Measurements from ENCODE around the gene TXNRD2. TPM values are rescaled to one million over a fixed set of nuclear protein-coding genes. Genes with fewer than 3 reads are reported as not detected.

The TXNRD2 gene
- total RNA-seq, 4 donors from 2014 or later: 8.0 to 11.3 (median 10.4) TPM

DNA sequence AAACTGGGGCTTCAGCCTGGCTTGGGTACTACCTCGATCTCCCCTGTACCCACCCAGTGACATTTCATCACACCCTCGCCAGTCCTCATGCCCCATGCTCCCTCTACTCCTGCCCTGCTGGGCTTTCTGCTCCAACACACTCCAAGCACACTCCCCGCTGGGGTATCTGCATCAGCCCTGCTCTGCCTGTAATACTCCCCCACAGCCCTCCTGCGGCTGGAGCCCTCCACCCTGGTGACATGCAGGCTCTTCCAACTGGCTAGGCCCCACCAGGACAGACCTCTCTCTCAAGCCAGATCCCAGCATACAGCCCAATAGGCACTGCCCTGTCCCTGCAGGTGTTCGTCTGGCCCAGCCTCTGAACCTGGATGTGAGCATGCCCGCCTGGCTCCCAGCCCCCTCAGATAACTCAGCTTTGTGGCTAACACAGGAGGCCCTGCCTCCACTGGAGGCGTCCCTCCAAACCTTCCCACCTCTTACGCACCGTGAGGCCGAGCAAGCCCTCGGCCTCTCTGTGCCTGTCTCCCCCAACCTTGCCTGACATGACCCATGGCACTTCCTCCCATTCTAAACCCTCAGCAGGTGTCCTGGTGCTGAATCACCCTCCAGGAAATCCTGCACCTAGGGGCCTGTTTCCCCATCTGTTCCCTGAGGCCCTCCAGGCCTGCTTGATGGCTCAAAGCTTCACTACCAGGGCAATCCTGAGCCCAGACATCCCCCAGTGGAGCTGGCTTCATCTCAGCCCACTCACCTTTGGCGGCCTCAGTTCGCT is 33.5 kb upstream of the TXNRD2 start:
- TF ChIP-seq POLR2A (IDR thresholded peaks at IDR 0.05): no peak
- TF ChIP-seq, protein P1, sequence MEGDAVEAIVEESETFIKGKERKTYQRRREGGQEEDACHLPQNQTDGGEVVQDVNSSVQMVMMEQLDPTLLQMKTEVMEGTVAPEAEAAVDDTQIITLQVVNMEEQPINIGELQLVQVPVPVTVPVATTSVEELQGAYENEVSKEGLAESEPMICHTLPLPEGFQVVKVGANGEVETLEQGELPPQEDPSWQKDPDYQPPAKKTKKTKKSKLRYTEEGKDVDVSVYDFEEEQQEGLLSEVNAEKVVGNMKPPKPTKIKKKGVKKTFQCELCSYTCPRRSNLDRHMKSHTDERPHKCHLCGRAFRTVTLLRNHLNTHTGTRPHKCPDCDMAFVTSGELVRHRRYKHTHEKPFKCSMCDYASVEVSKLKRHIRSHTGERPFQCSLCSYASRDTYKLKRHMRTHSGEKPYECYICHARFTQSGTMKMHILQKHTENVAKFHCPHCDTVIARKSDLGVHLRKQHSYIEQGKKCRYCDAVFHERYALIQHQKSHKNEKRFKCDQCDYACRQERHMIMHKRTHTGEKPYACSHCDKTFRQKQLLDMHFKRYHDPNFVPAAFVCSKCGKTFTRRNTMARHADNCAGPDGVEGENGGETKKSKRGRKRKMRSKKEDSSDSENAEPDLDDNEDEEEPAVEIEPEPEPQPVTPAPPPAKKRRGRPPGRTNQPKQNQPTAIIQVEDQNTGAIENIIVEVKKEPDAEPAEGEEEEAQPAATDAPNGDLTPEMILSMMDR (IDR thresholded peaks at IDR 0.05): no peak
- Histone ChIP-seq H3K4me3 (no peak overlapping the region), H3K27me3 (no peaks in the 10 kb centered on the region), H3K36me3 (peaks cover 0 to 53% (median 0%) of the 10 kb centered on the region in 3 donors), H3K9me3 (no peaks in the 10 kb centered on the region), H3K4me1 (peaks cover 0 to 42% (median 3%) of the 10 kb centered on the region in 3 donors), H3K27ac (no peak overlapping the region)
- no peak for DNase-seq
- WGBS, 2 donors: 69 to 70% methylated on average over 11 to 12 of the region's 13 CpGs
- intact Hi-C loops (cut with DNase I): loop anchor here (10.0 kb wide), 1 partner anchor 140 kb away; the partner anchor contains the start of genes RANBP1 and TRMT2A

- Histone ChIP-seq H3K27me3 (no peaks in the 10 kb centered on the region), H3K36me3 (peaks cover 0 to 53% (median 0%) of the 10 kb centered on the region in 3 donors), H3K9me3 (no peaks in the 10 kb centered on the region), H3K4me3 (no peak overlapping the region), H3K4me1 (peaks cover 0 to 44% (median 3%) of the 10 kb centered on the region in 3 donors), H3K27ac (no peak overlapping the region)
- no peak for DNase-seq
- 40 to 59% methylated on average over 1 to 2 of the region's 11 CpGs for WGBS, 2 donors
- intact Hi-C loops (cut with DNase I): loop anchor here (10.0 kb wide), 1 partner anchor 140 kb away; the partner anchor contains the start of genes RANBP1 and TRMT2A
- TF ChIP-seq POLR2A (IDR thresholded peaks at IDR 0.05): no peak
- TF ChIP-seq, protein P1 (IDR thresholded peaks at IDR 0.05): no peak
Observed at GRCh38 chr22:19974268-19974861, 32.7 kb upstream of the TXNRD2 start.

DNA sequence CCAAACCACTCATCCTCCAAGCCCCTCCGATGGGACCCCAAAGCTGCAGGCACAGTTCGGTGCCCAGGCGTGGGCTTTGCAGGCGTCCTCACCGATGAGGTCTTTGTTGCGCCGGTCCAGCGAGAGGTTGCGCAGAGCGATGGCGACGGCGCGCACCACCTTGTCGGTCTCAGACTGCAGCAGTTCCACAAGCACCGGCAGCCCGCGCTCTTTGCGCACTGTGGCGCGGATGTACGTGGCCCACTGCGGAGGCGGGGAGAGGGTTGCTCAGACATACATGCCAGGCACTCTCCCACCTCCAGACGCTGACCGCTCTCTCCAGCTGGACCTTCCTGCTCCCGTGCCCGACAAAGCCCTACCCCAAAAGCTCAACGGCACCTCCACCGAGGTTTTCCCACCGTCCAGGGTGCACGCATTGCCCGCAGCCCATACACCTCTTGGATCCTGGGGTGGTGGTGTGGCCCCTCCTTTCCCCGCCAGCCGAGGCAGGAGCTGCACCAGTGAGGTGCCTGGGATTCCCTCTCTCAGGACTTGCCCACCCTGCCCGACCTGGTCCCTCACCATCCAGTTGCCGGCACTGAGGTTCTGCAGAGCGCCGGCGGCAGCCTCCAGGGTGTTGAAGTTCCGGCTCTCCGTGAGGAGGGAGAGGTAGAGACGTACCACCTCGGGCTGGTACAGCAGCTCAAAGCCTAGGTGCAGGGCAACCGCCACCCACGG is 32.1 kb upstream of the TXNRD2 start:
- TF ChIP-seq, protein P1 (IDR thresholded peaks at IDR 0.05): no peak
- intact Hi-C loops (cut with DNase I): loop anchor here (10.0 kb wide), 1 partner anchor 141 kb away; the partner anchor contains the start of genes RANBP1 and TRMT2A
- H3K27me3 ChIP-seq: no peaks in the 10 kb centered on the region
- 94 to 100% methylated on average over 4 to 13 of the region's 46 CpGs for WGBS, 2 donors
- DNase-seq: no peak
- H3K4me1 ChIP-seq: peaks cover 0 to 44% (median 3%) of the 10 kb centered on the region in 3 donors
- no peak overlapping the region for H3K27ac ChIP-seq
- peaks cover 0 to 53% (median 0%) of the 10 kb centered on the region in 3 donors for H3K36me3 ChIP-seq
- H3K4me3 ChIP-seq: no peak overlapping the region
- no peaks in the 10 kb centered on the region for H3K9me3 ChIP-seq

DNA sequence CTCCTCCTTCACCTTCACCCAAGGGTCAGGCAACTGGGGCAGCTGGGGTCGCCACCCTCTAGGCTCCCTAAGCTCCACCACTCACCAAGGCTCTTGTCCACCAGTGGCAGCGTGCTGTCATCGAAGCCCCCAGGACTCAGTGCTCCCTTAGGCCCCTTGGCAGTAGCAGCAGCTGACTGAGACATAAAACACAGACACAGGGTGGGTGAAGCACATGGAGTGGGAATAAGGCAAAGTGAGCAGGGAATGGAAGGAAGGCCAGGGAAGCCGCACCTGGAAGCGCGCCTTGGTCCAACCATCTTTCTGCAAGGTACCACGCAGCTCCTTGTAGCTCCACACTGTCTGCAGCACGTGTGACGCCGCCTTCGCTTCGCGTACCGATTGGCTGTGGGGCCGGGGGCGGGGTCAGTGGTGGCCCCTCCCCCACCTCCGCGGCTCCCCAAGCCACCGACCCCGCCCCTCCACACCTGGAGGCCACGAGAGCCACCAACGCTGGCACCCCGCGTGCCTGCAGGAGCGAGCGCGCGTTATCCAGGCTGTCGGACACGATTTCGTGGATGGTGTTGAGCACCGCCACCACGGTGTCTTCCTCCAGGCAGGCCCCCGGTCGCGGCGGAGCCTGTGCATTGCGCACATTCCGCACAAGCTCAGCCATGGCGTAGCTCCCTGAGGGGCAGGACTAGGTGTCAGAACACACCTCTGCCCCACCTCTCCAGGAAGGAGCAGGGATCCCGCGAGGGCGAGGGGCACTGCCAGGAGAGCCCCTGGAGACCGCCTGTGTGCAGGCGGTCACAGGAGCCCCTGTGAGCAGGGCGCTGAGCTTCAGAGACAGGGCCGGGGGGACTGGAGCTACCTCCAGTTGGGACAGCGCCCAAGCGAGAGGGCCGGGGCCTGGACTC is 31.3 kb upstream of the TXNRD2 start:
- intact Hi-C loops (cut with DNase I): loop anchor here (10.0 kb wide), 1 partner anchor 142 kb away; the partner anchor contains the start of genes RANBP1 and TRMT2A
- DNase-seq: no peak
- TF ChIP-seq POLR2A (IDR thresholded peaks at IDR 0.05): no peak
- TF ChIP-seq, protein P1 (IDR thresholded peaks at IDR 0.05): no peak
- no peaks in the 10 kb centered on the region for H3K27me3 ChIP-seq
- peaks cover 0 to 43% (median 3%) of the 10 kb centered on the region in 3 donors for H3K4me1 ChIP-seq
- 93 to 96% methylated on average over 3 to 15 of the region's 50 CpGs for WGBS, 2 donors
- no peaks in the 10 kb centered on the region for H3K9me3 ChIP-seq
- H3K4me3 ChIP-seq: no peak overlapping the region
- H3K27ac ChIP-seq: no peak overlapping the region
- H3K36me3 ChIP-seq: peaks cover 0 to 53% (median 8%) of the 10 kb centered on the region in 3 donors
